Measurements from ENCODE around the gene CAPG.
A peak's percentile ranks its signal among the peaks of the same experiment; 100 is the strongest.

CAPG gene

DNA sequence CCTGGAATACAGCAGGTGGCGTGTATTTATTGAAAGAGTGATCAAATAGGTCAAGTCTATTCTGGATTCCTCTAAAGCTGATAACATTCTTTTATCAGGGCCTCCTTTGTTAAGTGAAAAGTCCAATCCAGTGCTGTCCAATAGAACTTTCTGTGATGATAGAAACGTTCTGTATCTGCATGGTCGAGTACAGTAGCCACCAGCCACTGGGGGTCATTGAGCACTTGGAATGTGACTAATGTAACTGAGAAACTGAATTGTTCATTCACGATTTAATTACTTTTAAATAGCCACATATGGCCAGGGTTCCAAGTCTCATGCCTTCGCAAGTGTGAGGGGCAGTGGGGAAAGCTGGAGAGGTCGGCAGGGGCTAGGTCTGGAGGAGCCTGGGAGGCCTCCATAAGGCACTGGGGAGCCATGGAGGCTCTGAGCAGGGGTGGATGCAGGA, 28.9 kb upstream of the CAPG start:
- no peaks in the 10 kb centered on the region for H3K36me3 ChIP-seq (ENCODE audit: control insufficient read depth, insufficient read depth, low read length)
- H2AFZ ChIP-seq = no peak overlapping the region
- no peak overlapping the region for H3K9ac ChIP-seq
- H3K27me3 ChIP-seq (ENCODE audit: control insufficient read depth, insufficient read depth, low read length) = no peaks in the 10 kb centered on the region
- TF ChIP-seq, protein P1, sequence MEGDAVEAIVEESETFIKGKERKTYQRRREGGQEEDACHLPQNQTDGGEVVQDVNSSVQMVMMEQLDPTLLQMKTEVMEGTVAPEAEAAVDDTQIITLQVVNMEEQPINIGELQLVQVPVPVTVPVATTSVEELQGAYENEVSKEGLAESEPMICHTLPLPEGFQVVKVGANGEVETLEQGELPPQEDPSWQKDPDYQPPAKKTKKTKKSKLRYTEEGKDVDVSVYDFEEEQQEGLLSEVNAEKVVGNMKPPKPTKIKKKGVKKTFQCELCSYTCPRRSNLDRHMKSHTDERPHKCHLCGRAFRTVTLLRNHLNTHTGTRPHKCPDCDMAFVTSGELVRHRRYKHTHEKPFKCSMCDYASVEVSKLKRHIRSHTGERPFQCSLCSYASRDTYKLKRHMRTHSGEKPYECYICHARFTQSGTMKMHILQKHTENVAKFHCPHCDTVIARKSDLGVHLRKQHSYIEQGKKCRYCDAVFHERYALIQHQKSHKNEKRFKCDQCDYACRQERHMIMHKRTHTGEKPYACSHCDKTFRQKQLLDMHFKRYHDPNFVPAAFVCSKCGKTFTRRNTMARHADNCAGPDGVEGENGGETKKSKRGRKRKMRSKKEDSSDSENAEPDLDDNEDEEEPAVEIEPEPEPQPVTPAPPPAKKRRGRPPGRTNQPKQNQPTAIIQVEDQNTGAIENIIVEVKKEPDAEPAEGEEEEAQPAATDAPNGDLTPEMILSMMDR (IDR thresholded peaks at IDR 0.05) = no peak
- H3K9me3 ChIP-seq (ENCODE audit: control insufficient read depth, low read length) = no peaks in the 10 kb centered on the region
- no peak overlapping the region for H3K4me3 ChIP-seq (ENCODE audit: low read depth, low read length)
- no peaks in the 10 kb centered on the region for H3K79me2 ChIP-seq
- peak overlapping the region; percentile 76 for H3K27ac ChIP-seq
- H3K4me1 ChIP-seq = peaks cover 38% of the 10 kb centered on the region
- H3K4me2 ChIP-seq (ENCODE audit: low read length) = no peak overlapping the region

DNA sequence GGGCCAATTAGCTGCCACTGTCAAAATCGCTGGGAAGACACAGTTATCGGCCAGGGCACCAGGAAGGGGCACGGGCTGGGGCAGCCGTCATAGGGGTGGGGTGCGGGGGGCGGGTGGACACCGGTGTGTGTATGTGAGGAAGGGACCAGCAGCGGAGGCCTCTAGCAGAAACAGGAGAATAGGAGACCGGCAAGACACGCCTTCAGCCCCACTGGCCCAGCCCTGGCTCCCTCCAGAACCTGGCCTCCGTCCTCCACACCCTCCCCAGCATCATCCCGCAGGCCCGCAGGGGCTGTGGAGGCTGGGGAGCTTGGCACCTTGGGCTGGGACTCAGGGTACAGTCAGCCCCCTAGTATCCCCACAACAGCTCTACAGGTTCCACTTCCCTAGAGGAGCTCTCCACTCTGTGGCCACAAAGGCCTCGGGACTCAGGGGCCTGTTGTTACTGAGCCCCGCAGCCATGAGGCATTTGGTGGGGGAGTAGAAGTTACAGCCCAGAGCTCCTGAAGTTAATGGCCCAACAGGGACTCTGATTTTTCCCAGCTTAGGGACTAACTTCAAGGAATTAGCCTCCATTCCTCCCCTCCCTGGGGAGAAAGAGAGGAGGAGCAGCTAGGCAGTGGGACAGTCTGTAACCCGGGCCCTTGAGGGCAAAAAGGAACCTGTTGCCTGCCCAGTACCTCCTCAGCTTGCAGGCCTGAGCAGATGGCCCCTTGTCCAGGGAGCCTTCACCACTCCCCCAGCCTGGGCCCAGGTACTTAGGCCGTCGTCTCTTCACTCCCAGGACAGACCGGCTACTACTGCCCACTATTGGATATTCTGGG, 28.2 kb upstream of the CAPG start:
- Histone ChIP-seq H3K4me3 (ENCODE audit: low read depth, low read length) (peak overlapping the region; percentile 46), H3K4me1 (peaks cover 44% of the 10 kb centered on the region)

DNA sequence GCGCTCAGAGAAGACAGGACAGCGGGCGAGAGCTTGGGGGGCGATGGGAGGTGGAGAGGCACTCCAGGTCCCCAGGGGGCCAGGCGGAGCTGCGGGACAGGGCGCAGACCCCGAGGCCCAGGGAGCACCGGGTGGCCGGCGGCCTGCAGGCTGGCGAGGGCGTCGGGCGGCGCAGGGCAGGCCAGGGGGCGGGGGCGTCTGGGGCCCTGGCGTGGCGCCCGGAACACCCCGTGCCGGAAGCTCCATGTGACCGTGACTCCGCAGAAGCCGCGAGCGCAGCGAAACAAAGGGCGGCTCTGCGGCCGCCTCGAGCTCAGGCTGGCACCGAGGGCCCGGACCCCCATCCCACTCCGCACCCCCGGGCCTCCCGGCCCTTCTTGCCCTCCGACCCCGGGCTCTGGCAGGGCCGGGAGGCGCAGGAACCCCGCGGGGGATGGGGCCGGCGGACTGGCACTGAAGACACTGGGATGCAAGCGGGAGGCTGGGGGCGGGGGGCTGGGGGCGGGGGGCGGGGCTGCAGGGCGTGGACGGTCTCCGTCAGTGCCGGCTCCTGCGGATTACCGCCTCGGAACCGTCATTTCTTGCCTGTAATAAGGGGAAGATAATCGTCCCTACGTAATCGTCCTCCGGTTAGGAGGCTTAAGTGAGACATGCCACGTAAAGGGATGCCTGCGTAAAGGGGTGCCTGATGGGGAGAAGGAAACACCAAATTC, 27.5 kb upstream of the CAPG start:
- H3K27me3 ChIP-seq (ENCODE audit: control insufficient read depth, insufficient read depth, low read length) = no peaks in the 10 kb centered on the region
- TF ChIP-seq, protein P1 (IDR thresholded peaks at IDR 0.05) = no peak
- H3K36me3 ChIP-seq (ENCODE audit: control insufficient read depth, insufficient read depth, low read length) = no peaks in the 10 kb centered on the region
- peak overlapping the region; percentile 76 for H3K27ac ChIP-seq
- no peaks in the 10 kb centered on the region for H3K79me2 ChIP-seq
- H3K4me3 ChIP-seq (ENCODE audit: low read depth, low read length) = peak overlapping the region; percentile 46
- H2AFZ ChIP-seq = peak overlapping the region; percentile 86
- H3K9ac ChIP-seq = peak overlapping the region; percentile 25
- H3K4me2 ChIP-seq (ENCODE audit: low read length) = peak overlapping the region; percentile 64
- peaks cover 52% of the 10 kb centered on the region for H3K4me1 ChIP-seq
- no peaks in the 10 kb centered on the region for H3K9me3 ChIP-seq (ENCODE audit: control insufficient read depth, low read length)

More for the DNA sequence above, 28.2 kb upstream of the CAPG start:
- Histone ChIP-seq H3K27ac (peak overlapping the region; percentile 76), H3K79me2 (no peaks in the 10 kb centered on the region), H3K36me3 (ENCODE audit: control insufficient read depth, insufficient read depth, low read length) (no peaks in the 10 kb centered on the region), H3K4me2 (ENCODE audit: low read length) (peak overlapping the region; percentile 64), H3K27me3 (ENCODE audit: control insufficient read depth, insufficient read depth, low read length) (no peaks in the 10 kb centered on the region), H3K9me3 (ENCODE audit: control insufficient read depth, low read length) (no peaks in the 10 kb centered on the region), H3K9ac (no peak overlapping the region), H2AFZ (peak overlapping the region; percentile 45)
- TF ChIP-seq, protein P1 (IDR thresholded peaks at IDR 0.05) = no peak

DNA sequence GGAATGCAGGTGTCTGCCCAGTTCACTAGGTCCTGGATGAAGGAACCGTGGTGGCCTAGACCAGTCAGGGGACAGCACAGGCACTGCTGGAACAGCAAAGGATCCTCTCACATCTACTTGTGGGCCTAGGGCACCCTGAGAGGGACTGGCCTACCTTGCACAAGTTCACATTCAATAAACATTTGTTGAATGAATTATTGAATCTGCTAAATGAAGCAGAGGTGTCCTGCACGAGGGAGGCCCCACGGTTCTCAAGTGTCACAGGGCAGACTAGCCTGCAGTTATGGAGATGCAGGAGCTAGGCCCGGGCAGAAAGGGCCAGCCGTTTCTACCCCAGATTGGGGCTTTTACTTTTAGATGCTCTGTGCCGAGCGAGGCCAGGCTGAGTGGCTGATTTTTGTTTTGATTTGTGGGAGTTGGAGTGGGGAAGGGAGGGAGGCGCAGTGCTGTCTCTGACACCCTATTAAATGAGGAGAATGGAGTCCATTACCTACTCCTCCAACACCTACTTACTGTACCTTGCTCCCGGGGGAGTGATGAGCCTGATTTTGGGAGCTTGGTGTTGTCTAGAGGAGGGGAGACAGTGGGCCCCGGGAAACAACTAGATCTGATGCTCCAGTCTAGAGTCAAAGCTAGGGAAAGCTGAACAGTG, 26.8 kb upstream of the CAPG start:
- TF ChIP-seq, protein P1 (IDR thresholded peaks at IDR 0.05) = no peak
- Histone ChIP-seq H3K36me3 (ENCODE audit: control insufficient read depth, insufficient read depth, low read length) (no peaks in the 10 kb centered on the region), H3K9me3 (ENCODE audit: control insufficient read depth, low read length) (no peaks in the 10 kb centered on the region), H3K4me1 (peaks cover 54% of the 10 kb centered on the region), H3K9ac (peak overlapping the region; percentile 25), H3K4me3 (ENCODE audit: low read depth, low read length) (no peak overlapping the region), H3K79me2 (no peaks in the 10 kb centered on the region), H3K27ac (peak overlapping the region; percentile 76), H3K27me3 (ENCODE audit: control insufficient read depth, insufficient read depth, low read length) (no peaks in the 10 kb centered on the region), H2AFZ (peak overlapping the region; percentile 86), H3K4me2 (ENCODE audit: low read length) (peak overlapping the region; percentile 64)
